Peyer's patch (tissue), 4 donors: ENCODE data around the gene DERL2. TPM values are rescaled to one million over a fixed set of nuclear protein-coding genes. Genes with fewer than 3 reads are reported as not detected.
"Not testable (repeated sequence)": the region's sequence is repeated elsewhere in the genome, so short reads cannot be mapped to it uniquely, and the experiment has no call there.

ENCODE experiments used
- DNase-seq, 3 donors: peaks; one replicate each; pipeline ENCODE4 v3.0.0-alpha.2; 2017 to 2019
- H3K27ac ChIP-seq, 4 donors: fragments of 200-600 bp; sonication (generic); one replicate each; pipeline ENCODE4 v1.5.1; 2016 to 2019
- H3K27me3 ChIP-seq, 2 donors: fragments of 200-600 bp; sonication (generic); one replicate each; pipeline ENCODE4 v1.5.1; 2019
- H3K36me3 ChIP-seq, 3 donors: fragments of 200-600 bp; sonication (generic); one replicate each; pipeline ENCODE4 v1.5.1; 2016 to 2019
- H3K4me1 ChIP-seq, 4 donors: fragments of 200-600 bp; sonication (generic); one replicate each; pipeline ENCODE4 v1.5.1; 2016 to 2019
- H3K4me3 ChIP-seq, 4 donors: fragments of 200-600 bp; sonication (generic); 1 replicate in 3 of 4; 2 replicates in 1 of 4; pipeline ENCODE4 v1.5.1; 2016 to 2019; ENCODE audit warnings: mild to moderate bottlenecking in 1 of 4
- H3K9me3 ChIP-seq, 4 donors: fragments of 200-600 bp; sonication (generic); one replicate each; pipeline ENCODE4 v1.5.1; 2016 to 2019; ENCODE audit warnings: mild to moderate bottlenecking in 1 of 4
- CTCF ChIP-seq, 6 experiments: fragments of 450-650 bp in 4 of 6; fragments of 200-600 bp in 2 of 6; sonication (generic) in 1 of 6; IDR thresholded peaks; one replicate each; pipeline ENCODE4 v1.5.1; 2017 to 2019; ENCODE audit warnings: antibody characterized with exemption in 6 of 6, mild to moderate bottlenecking in 3 of 6, moderate library complexity in 1 of 6
- POLR2A ChIP-seq, 2 donors: fragments of 450-650 bp; IDR thresholded peaks; one replicate each; pipeline ENCODE4 v1.5.1; 2017; ENCODE audit warnings: antibody characterized with exemption in 2 of 2, mild to moderate bottlenecking in 2 of 2, moderate library complexity in 2 of 2
- total RNA-seq, 4 donors: library from RNA; depleted of rRNA; stranded (reverse); fragments of >200 nt; gene quantifications; one replicate each; pipeline ENCODE4 v1.1.0, GENCODE V29; 2016

Gene DERL2
- total RNA-seq, 4 donors from 2014 or later, result 3.3 to 42.8 (median 36.1) TPM

GRCh38 chr17:5437721-5438317, 48.2 kb downstream of the DERL2 start:
- Histone ChIP-seq H3K27me3 (no peaks in the 10 kb centered on the region), H3K36me3 (peaks cover 0 to 33% (median 0%) of the 10 kb centered on the region in 3 donors), H3K27ac (peak overlapping the region in 3 of 4 donors; percentile 55 to 87 (median 81)), H3K9me3 (no peaks in the 10 kb centered on the region), H3K4me3 (peak overlapping the region in 3 of 4 donors; percentile 62 to 99 (median 78)), H3K4me1 (peaks cover 0 to 21% (median 0%) of the 10 kb centered on the region in 4 donors)
- TF ChIP-seq POLR2A (IDR thresholded peaks at IDR 0.05) (no peak), CTCF (IDR thresholded peaks at IDR 0.05) (no peak)
- no peak for DNase-seq

GRCh38 chr17:5435781-5436315, 50.1 kb downstream of the DERL2 start:
- peaks cover 0 to 21% (median 0%) of the 10 kb centered on the region in 4 donors for H3K4me1 ChIP-seq
- H3K27ac ChIP-seq, H3K4me3 ChIP-seq, H3K9me3 ChIP-seq, DNase-seq, H3K27me3 ChIP-seq: not testable (repeated sequence)
- peaks cover 0 to 53% (median 0%) of the 10 kb centered on the region in 3 donors for H3K36me3 ChIP-seq

- DNase-seq, result no peak
- H3K36me3 ChIP-seq, result peaks cover 0 to 61% (median 0%) of the 10 kb centered on the region in 3 donors
- no peak overlapping the region for H3K4me3 ChIP-seq
- H3K4me1 ChIP-seq, result peaks cover 0 to 21% (median 0%) of the 10 kb centered on the region in 4 donors
- no peak overlapping the region for H3K27ac ChIP-seq
- H3K27me3 ChIP-seq, result no peaks in the 10 kb centered on the region
- TF ChIP-seq POLR2A (IDR thresholded peaks at IDR 0.05), result no peak
- no peak for TF ChIP-seq CTCF (IDR thresholded peaks at IDR 0.05)
- no peaks in the 10 kb centered on the region for H3K9me3 ChIP-seq
These were observed 51.0 kb downstream of the DERL2 start for GRCh38 chr17:5434984-5435383.

GRCh38 chr17:5431949-5432556, 53.9 kb downstream of the DERL2 start:
- peaks cover 0 to 91% (median 0%) of the 10 kb centered on the region in 3 donors for H3K36me3 ChIP-seq
- H3K27me3 ChIP-seq, result no peaks in the 10 kb centered on the region
- DNase-seq, result no peak
- H3K4me3 ChIP-seq, result no peak overlapping the region
- TF ChIP-seq POLR2A (IDR thresholded peaks at IDR 0.05), result no peak
- no peak for TF ChIP-seq CTCF (IDR thresholded peaks at IDR 0.05)
- H3K9me3 ChIP-seq, result no peaks in the 10 kb centered on the region
- no peak overlapping the region for H3K27ac ChIP-seq
- peaks cover 0 to 3% (median 0%) of the 10 kb centered on the region in 4 donors for H3K4me1 ChIP-seq

GRCh38 chr17:5431234-5431633, 54.7 kb downstream of the DERL2 start:
- H3K9me3 ChIP-seq, DNase-seq, H3K27me3 ChIP-seq, H3K4me3 ChIP-seq, H3K4me1 ChIP-seq, H3K27ac ChIP-seq: not testable (repeated sequence)
- H3K36me3 ChIP-seq, result peaks cover 0 to 93% (median 0%) of the 10 kb centered on the region in 3 donors

- Histone ChIP-seq H3K27ac (no peak overlapping the region), H3K27me3 (no peaks in the 10 kb centered on the region), H3K4me3 (no peak overlapping the region), H3K9me3 (no peaks in the 10 kb centered on the region), H3K36me3 (peaks cover 0 to 99% (median 0%) of the 10 kb centered on the region in 3 donors), H3K4me1 (no peaks in the 10 kb centered on the region)
- TF ChIP-seq CTCF (IDR thresholded peaks at IDR 0.05), result no peak
- TF ChIP-seq POLR2A (IDR thresholded peaks at IDR 0.05), result no peak
- no peak for DNase-seq
These were observed 55.5 kb downstream of the DERL2 start for GRCh38 chr17:5430413-5430999.
